22Rv1 (cell line): ENCODE data around the gene ATN1.

Source experiments
- CTCF ChIP-seq: fragments of 450-650 bp; IDR thresholded peaks from 2 replicates; pipeline ENCODE4 v1.5.1; 2017; ENCODE audit warnings: mild to moderate bottlenecking
- ZFX ChIP-seq: fragments of 450-650 bp; IDR thresholded peaks from 2 replicates; pipeline ENCODE4 v1.6.1; 2017; ENCODE audit warnings: antibody characterized with exemption, borderline replicate concordance

DNA sequence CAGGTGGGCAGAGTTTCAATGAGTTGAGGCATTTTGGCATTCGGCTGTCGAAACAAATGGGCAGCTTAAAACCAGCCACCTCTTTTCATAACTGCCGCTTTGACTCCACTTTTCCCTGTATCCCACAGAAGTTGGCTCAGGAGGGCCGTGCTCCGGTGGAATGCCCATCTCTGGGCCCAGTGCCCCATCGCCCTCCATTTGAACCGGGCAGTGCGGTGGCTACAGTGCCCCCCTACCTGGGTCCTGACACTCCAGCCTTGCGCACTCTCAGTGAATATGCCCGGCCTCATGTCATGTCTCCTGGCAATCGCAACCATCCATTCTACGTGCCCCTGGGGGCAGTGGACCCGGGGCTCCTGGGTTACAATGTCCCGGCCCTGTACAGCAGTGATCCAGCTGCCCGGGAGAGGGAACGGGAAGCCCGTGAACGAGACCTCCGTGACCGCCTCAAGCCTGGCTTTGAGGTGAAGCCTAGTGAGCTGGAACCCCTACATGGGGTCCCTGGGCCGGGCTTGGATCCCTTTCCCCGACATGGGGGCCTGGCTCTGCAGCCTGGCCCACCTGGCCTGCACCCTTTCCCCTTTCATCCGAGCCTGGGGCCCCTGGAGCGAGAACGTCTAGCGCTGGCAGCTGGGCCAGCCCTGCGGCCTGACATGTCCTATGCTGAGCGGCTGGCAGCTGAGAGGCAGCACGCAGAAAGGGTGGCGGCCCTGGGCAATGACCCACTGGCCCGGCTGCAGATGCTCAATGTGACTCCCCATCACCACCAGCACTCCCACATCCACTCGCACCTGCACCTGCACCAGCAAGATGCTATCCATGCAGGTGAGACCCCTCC lies 10.8 kb downstream of the ATN1 start:
- TF ChIP-seq CTCF (peak; percentile 78), ZFX (no peak)
